ENCODE data around the gene TCF4.

DNA sequence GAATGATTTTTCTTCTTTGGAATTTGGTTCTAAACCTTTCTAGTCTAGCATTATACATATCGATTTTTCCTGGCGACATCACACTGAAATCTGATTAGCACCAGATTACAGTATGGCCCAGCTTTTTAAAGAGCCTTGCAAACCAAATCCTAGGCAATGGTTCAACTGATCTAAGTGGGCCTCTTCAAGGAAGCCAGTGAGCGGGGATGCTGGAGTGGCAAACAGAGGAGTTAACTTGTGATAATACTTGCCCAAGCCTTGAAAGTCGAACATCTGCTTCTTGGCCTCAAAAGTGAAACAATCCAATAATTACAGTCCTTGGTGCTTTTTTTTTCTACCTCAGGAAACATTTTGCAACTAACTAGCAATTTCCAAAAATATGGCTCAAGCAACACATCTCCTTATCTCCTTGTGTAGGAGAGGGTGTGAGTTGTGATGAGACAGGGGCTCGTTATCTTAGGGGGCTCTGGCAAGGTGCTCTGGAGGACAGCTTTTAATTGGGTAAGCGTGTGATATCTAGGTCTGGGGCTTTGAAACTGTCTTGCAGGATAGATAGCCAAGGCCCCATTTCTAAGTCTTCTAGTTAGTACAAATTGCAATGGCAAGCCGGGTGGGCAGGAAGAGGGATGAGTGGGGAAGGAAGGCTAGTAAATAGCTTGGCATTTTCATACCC is 388.6 kb downstream of the TCF4 start:
- TF ChIP-seq, protein P1, sequence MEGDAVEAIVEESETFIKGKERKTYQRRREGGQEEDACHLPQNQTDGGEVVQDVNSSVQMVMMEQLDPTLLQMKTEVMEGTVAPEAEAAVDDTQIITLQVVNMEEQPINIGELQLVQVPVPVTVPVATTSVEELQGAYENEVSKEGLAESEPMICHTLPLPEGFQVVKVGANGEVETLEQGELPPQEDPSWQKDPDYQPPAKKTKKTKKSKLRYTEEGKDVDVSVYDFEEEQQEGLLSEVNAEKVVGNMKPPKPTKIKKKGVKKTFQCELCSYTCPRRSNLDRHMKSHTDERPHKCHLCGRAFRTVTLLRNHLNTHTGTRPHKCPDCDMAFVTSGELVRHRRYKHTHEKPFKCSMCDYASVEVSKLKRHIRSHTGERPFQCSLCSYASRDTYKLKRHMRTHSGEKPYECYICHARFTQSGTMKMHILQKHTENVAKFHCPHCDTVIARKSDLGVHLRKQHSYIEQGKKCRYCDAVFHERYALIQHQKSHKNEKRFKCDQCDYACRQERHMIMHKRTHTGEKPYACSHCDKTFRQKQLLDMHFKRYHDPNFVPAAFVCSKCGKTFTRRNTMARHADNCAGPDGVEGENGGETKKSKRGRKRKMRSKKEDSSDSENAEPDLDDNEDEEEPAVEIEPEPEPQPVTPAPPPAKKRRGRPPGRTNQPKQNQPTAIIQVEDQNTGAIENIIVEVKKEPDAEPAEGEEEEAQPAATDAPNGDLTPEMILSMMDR (IDR thresholded peaks at IDR 0.05): no peak
- no peak for TF ChIP-seq POLR2A (IDR thresholded peaks at IDR 0.05)
